SHP77 (cell line): Measurements from ENCODE around the gene FAM227B.
"Not testable (repeated sequence)": the region's sequence is repeated elsewhere in the genome, so short reads cannot be mapped to it uniquely, and the experiment has no call there.

Source experiments
- DNase-seq, 2 experiments: peaks; one replicate each; lab custom pipeline; 2025; lab: John Stamatoyannopoulos, UW

The FAM227B gene

GRCh38 chr15:49379996-49380395 is 240.6 kb downstream of the FAM227B start:
- no peak for DNase-seq

GRCh38 chr15:49372366-49372765 is 248.3 kb downstream of the FAM227B start:
- DNase-seq: no peak

- DNase-seq: no peak
Observed at GRCh38 chr15:49370782-49371181, 249.8 kb downstream of the FAM227B start.

GRCh38 chr15:49366496-49366895 is 254.1 kb downstream of the FAM227B start:
- no peak for DNase-seq

- DNase-seq: no peak
Observed at GRCh38 chr15:49361370-49361769, 259.2 kb downstream of the FAM227B start.

- not testable (repeated sequence) for DNase-seq
Observed at GRCh38 chr15:49354439-49354838, 266.2 kb downstream of the FAM227B start.

GRCh38 chr15:49343546-49343945 is 277.1 kb downstream of the FAM227B start:
- DNase-seq: no peak

- DNase-seq: no peak
Observed at GRCh38 chr15:49339656-49340055, 281.0 kb downstream of the FAM227B start.

GRCh38 chr15:49331951-49332350 is 288.7 kb downstream of the FAM227B start:
- DNase-seq: no peak

GRCh38 chr15:49331442-49331841 is 289.2 kb downstream of the FAM227B start:
- DNase-seq: no peak

- no peak for DNase-seq
Observed at GRCh38 chr15:49330166-49330565, 290.5 kb downstream of the FAM227B start.

GRCh38 chr15:49328941-49329340 is 291.7 kb downstream of the FAM227B start:
- no peak for DNase-seq

GRCh38 chr15:49327927-49328326 is 292.7 kb downstream of the FAM227B start:
- no peak for DNase-seq

GRCh38 chr15:49323207-49323606 is 297.4 kb downstream of the FAM227B start:
- DNase-seq: no peak

GRCh38 chr15:49320351-49320750 is 300.3 kb downstream of the FAM227B start:
- no peak for DNase-seq

- no peak for DNase-seq
Observed at GRCh38 chr15:49315391-49315823, 305.2 kb downstream of the FAM227B start.

GRCh38 chr15:49314716-49315115 is 305.9 kb downstream of the FAM227B start:
- DNase-seq: no peak

GRCh38 chr15:49313650-49314049 is 307.0 kb downstream of the FAM227B start:
- no peak for DNase-seq

GRCh38 chr15:49309889-49310288 is 310.7 kb downstream of the FAM227B start:
- DNase-seq: no peak

GRCh38 chr15:49308686-49309085 is 311.9 kb downstream of the FAM227B start:
- DNase-seq: no peak

- no peak for DNase-seq
Observed at GRCh38 chr15:49306551-49306950, 314.1 kb downstream of the FAM227B start.

- no peak for DNase-seq
Observed at GRCh38 chr15:49303003-49303402, 317.6 kb downstream of the FAM227B start.

GRCh38 chr15:49301562-49301961 is 319.1 kb downstream of the FAM227B start:
- DNase-seq: no peak

GRCh38 chr15:49300856-49301255 is 319.8 kb downstream of the FAM227B start:
- no peak for DNase-seq

- no peak for DNase-seq
Observed at GRCh38 chr15:49297584-49297983, 323.0 kb downstream of the FAM227B start.
